Breast epithelium (tissue), 4 donors: ENCODE results near the gene UMOD. TPM values are rescaled to one million over a fixed set of nuclear protein-coding genes. Genes with fewer than 3 reads are reported as not detected.

ENCODE experiments used
- DNase-seq, 2 donors: peaks; one replicate each; pipeline ENCODE4 v3.0.0-alpha.2; 2019; ENCODE audit warnings: low spot score in 2 of 2
- H3K27ac ChIP-seq, 2 donors: fragments of 200-600 bp; sonication (generic) in 1 of 2; one replicate each; pipeline ENCODE4 v1.5.1; 2016 to 2019; ENCODE audit warnings: mild to moderate bottlenecking in 1 of 2
- H3K27me3 ChIP-seq, 2 donors: fragments of 200-600 bp; sonication (generic) in 1 of 2; one replicate each; pipeline versions ENCODE4 v1.5.1 to v1.6.0; 2017 to 2019; ENCODE audit warnings: control low read depth in 1 of 2, mild to moderate bottlenecking in 1 of 2
- H3K36me3 ChIP-seq: fragments of 200-600 bp; one replicate; pipeline ENCODE4 v1.5.1; 2019
- H3K4me1 ChIP-seq, 2 donors: fragments of 200-600 bp; sonication (generic); one replicate each; pipeline ENCODE4 v1.5.1; 2016 to 2019; ENCODE audit warnings: control low read depth in 1 of 2
- H3K4me3 ChIP-seq, 3 donors: fragments of 200-600 bp; sonication (generic); 1 replicate in 2 of 3; 2 replicates in 1 of 3; pipeline ENCODE4 v1.5.1; 2016 to 2019; ENCODE audit warnings: mild to moderate bottlenecking in 3 of 3, moderate library complexity in 2 of 3
- H3K9me3 ChIP-seq, 2 donors: fragments of 200-600 bp; sonication (generic) in 1 of 2; one replicate each; pipeline ENCODE4 v1.5.1; 2016 to 2019; ENCODE audit warnings: control low read depth in 1 of 2
- POLR2A ChIP-seq: fragments of 450-650 bp; IDR thresholded peaks from one replicate; pipeline ENCODE4 v1.6.1; 2016; ENCODE audit warnings: antibody characterized with exemption, mild to moderate bottlenecking, moderate library complexity
- POLR2AphosphoS5 ChIP-seq, 3 donors: sonication (generic); formaldehyde crosslinking; IDR thresholded peaks; one replicate each; pipeline ENCODE4 v1.6.1; 2017; ENCODE audit warnings: antibody characterized with exemption in 3 of 3
- intact Hi-C: fragments of 100-400 bp; cut with DNase I; formaldehyde crosslinking; loops from one replicate; pipeline ENCODE4 v1.15.1; 2023; ENCODE audit warnings: low total_unique reads
- total RNA-seq, 3 donors: library from RNA; depleted of rRNA; stranded (reverse); fragments of >200 nt; gene quantifications; one replicate each; pipeline ENCODE4 v1.1.0, GENCODE V29; 2016
- TF ChIP-seq, protein P1 (sequence below), 3 donors: fragments of 450-650 bp; IDR thresholded peaks; one replicate each; pipeline ENCODE4 v1.5.1; 2016 to 2017; ENCODE audit warnings: antibody characterized with exemption in 3 of 3, mild to moderate bottlenecking in 3 of 3, moderate library complexity in 3 of 3

Gene UMOD
- total RNA-seq, 3 donors from 2014 or later, result not detected

GRCh38 chr16:20380782-20381181 lies 28.3 kb upstream of the UMOD start:
- no peak overlapping the region for H3K4me3 ChIP-seq
- peaks cover 0 to 5% of the 10 kb centered on the region in 2 donors for H3K27me3 ChIP-seq
- no peaks in the 10 kb centered on the region for H3K9me3 ChIP-seq
- no peak for DNase-seq
- no peaks in the 10 kb centered on the region for H3K4me1 ChIP-seq
- TF ChIP-seq POLR2A, result no peak
- TF ChIP-seq, protein P1, sequence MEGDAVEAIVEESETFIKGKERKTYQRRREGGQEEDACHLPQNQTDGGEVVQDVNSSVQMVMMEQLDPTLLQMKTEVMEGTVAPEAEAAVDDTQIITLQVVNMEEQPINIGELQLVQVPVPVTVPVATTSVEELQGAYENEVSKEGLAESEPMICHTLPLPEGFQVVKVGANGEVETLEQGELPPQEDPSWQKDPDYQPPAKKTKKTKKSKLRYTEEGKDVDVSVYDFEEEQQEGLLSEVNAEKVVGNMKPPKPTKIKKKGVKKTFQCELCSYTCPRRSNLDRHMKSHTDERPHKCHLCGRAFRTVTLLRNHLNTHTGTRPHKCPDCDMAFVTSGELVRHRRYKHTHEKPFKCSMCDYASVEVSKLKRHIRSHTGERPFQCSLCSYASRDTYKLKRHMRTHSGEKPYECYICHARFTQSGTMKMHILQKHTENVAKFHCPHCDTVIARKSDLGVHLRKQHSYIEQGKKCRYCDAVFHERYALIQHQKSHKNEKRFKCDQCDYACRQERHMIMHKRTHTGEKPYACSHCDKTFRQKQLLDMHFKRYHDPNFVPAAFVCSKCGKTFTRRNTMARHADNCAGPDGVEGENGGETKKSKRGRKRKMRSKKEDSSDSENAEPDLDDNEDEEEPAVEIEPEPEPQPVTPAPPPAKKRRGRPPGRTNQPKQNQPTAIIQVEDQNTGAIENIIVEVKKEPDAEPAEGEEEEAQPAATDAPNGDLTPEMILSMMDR (IDR thresholded peaks at IDR 0.05), result no peak
- no peak for TF ChIP-seq POLR2AphosphoS5 (IDR thresholded peaks at IDR 0.05)
- intact Hi-C loops, result no loop called here
- H3K27ac ChIP-seq, result no peak overlapping the region
- H3K36me3 ChIP-seq, result no peaks in the 10 kb centered on the region

DNA sequence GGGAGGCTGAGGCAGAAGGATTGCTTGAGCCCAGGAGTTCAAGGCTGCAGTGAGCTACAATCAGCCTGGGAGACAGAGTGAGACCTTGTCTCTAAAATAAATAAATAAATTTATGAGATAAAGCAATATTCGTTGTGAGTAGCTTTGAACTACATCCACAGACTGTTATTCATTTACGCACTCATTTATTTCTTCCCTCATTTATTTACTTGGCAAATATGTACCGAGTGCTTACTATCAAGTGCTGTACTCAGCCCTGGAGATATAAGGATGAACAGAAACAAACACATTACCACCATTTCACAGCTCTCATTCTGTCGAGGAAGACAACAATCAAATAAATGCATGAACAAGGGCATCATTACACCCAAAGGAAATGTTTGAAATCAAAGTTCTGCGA lies 24.7 kb upstream of the UMOD start:
- peaks cover 0 to 9% of the 10 kb centered on the region in 2 donors for H3K9me3 ChIP-seq
- H3K4me3 ChIP-seq, result no peak overlapping the region
- no peak for DNase-seq
- peaks cover 0 to 5% of the 10 kb centered on the region in 2 donors for H3K27me3 ChIP-seq
- no peaks in the 10 kb centered on the region for H3K36me3 ChIP-seq
- no peaks in the 10 kb centered on the region for H3K4me1 ChIP-seq
- no peak for TF ChIP-seq POLR2AphosphoS5 (IDR thresholded peaks at IDR 0.05)
- no peak for TF ChIP-seq POLR2A
- TF ChIP-seq, protein P1 (IDR thresholded peaks at IDR 0.05), result no peak
- H3K27ac ChIP-seq, result no peak overlapping the region
- intact Hi-C loops, result no loop called here

DNA sequence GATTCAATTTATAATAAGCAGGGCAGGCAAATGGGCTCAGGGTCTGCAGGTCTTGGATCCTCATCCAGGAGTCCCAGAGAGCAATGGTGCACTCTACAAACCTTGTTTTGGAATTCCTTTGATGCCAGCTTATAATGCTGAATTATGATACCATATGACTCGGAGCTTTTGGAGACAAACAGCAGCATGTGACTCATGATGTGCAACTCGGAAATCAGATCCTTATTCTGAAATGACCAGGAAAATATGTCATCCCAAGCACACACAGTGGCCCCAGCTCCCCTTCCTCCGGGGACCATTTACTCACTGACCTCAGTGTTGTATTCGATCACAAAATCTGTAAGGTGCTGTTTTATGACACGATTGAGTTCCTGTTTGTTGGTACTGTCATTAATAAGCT lies 20.2 kb upstream of the UMOD start:
- H3K27me3 ChIP-seq, result peaks cover 0 to 3% of the 10 kb centered on the region in 2 donors
- intact Hi-C loops, result no loop called here
- H3K4me1 ChIP-seq, result no peaks in the 10 kb centered on the region
- peaks cover 0 to 9% of the 10 kb centered on the region in 2 donors for H3K9me3 ChIP-seq
- DNase-seq, result no peak
- H3K4me3 ChIP-seq, result no peak overlapping the region
- no peak overlapping the region for H3K27ac ChIP-seq
- no peak for TF ChIP-seq POLR2A
- TF ChIP-seq, protein P1 (IDR thresholded peaks at IDR 0.05), result no peak
- TF ChIP-seq POLR2AphosphoS5 (IDR thresholded peaks at IDR 0.05), result no peak
- no peaks in the 10 kb centered on the region for H3K36me3 ChIP-seq

- Histone ChIP-seq H3K4me3 (no peak overlapping the region), H3K36me3 (no peaks in the 10 kb centered on the region), H3K9me3 (peaks cover 0 to 9% of the 10 kb centered on the region in 2 donors), H3K4me1 (no peaks in the 10 kb centered on the region), H3K27me3 (peaks cover 0 to 3% of the 10 kb centered on the region in 2 donors), H3K27ac (no peak overlapping the region)
- TF ChIP-seq POLR2A (no peak), POLR2AphosphoS5 (IDR thresholded peaks at IDR 0.05) (no peak)
- TF ChIP-seq, protein P1 (IDR thresholded peaks at IDR 0.05), result no peak
- DNase-seq, result no peak
- intact Hi-C loops, result no loop called here
Measured at GRCh38 chr16:20369452-20370054, 17.0 kb upstream of the UMOD start.

DNA sequence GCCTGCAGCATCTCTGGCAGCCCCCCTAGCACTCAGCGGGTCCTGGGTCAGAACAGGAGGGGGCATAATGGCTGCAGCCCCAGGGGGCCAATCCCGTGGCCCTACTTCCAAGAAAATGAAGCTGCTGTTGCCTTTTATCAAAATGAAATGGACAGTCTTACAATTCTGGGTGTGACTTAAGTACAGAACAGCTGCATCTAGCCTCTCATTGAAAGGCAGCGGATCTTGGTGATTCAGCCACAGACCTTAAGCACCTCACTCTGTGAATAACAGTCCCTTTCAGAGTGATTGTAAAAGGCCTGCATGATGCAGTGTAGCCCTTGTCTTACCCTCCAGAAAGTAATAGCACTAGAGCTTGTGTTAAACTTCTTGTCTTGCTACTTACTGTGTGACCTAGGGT lies 11.5 kb upstream of the UMOD start:
- no peaks in the 10 kb centered on the region for H3K36me3 ChIP-seq
- intact Hi-C loops, result no loop called here
- no peaks in the 10 kb centered on the region for H3K9me3 ChIP-seq
- TF ChIP-seq POLR2AphosphoS5 (IDR thresholded peaks at IDR 0.05) (no peak), POLR2A (no peak)
- TF ChIP-seq, protein P1 (IDR thresholded peaks at IDR 0.05), result no peak
- DNase-seq, result no peak
- no peak overlapping the region for H3K27ac ChIP-seq
- no peak overlapping the region for H3K4me3 ChIP-seq
- H3K4me1 ChIP-seq, result no peaks in the 10 kb centered on the region
- H3K27me3 ChIP-seq, result peaks cover 0 to 3% of the 10 kb centered on the region in 2 donors
